Stimulated activated naive CD4-positive, alpha-beta T cell treated with Interleukin-2 at 50 U/mL for 16 hours (primary cell): ENCODE measurements around the gene GPX5.
"Not testable (repeated sequence)": the region's sequence is repeated elsewhere in the genome, so short reads cannot be mapped to it uniquely, and the experiment has no call there.

Experiments used
- DNase-seq: peaks from one replicate; lab custom pipeline; 2025; lab: John Stamatoyannopoulos, UW

GPX5 gene, protein sequence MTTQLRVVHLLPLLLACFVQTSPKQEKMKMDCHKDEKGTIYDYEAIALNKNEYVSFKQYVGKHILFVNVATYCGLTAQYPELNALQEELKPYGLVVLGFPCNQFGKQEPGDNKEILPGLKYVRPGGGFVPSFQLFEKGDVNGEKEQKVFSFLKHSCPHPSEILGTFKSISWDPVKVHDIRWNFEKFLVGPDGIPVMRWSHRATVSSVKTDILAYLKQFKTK

DNA sequence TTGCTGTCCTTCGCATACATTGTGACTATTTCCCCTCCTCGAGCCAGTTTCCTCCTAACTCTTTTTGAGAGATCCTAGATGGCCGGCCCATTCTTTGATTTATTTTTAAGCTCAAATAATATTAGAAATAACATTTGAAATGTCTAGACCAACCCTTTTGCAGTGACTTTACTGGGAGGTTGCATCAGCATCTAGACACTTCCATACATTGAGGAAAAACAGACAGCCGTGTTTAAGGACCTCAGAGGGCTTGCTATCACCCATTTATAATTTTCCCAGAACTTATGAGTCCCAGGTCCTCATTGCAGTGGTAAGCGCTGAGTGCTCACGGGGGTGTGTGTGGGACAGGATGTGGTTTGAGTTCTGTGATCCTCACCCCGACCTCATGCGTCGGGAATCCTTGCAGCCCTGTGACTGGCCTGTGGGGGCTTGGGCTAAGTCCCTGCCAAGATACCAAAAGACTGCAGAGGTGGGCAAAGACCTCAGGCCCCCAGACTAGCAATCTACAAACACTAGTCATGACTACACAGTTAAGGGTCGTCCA, at the start of gene GPX5:
TSS of gene GPX5 (plus strand) at position 386 of the 544 bp plus-strand sequence. CDS start at position 519, 133 bp downstream.
- DNase-seq = no peak

DNA sequence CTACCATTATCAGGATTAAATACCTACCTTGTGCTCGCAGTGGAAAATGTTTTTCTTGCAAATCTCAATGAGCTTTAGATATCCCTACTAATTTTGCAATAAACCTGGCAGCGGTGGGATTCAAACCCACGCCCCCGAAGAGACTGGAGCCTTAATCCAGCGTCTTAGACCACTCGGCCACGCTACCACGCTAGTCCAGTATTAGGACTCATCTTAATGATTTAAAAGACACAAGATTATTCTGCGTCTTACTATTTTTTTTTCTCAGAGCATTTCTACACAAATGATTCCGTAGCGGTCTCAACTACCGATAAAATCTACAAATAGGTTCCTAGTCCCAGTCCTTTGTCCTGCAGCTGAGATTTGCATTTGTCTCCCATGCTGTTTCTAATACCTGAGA, 47.2 kb upstream of the GPX5 start:
- DNase-seq = no peak

DNA sequence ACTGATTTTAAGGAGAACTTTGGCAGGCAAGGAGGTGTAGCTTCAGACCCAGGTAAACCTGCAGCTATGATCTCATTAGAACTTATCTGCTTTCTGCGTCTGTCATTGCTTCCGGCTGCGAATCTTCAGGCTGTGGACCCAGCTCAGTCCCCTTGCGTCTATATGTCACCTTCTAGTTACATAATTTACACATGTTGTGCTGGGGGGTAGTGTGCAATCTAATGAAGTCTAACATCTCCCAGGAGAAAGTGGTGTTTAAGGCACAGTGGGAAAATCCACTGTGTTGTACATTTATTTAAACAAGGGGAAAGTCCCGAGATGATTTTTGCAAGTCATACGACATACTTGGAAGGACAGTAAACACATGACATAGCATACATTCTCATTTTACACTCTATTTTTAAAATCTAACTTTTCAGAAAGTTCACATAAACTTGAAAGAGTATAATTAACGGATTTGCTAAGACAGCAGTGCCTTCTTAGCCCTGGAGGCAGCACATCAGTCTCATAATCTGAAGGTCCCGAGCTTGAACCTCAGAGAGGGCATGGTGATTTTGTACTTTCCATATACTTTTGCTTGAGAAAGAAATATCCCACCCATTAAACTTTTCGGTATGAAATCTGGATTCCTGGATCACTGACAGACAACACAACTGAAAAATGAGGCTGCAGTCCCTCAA, 45.3 kb upstream of the GPX5 start:
- DNase-seq = no peak

GRCh38 chr6:28485482-28485881, 40.2 kb upstream of the GPX5 start:
- no peak for DNase-seq

DNA sequence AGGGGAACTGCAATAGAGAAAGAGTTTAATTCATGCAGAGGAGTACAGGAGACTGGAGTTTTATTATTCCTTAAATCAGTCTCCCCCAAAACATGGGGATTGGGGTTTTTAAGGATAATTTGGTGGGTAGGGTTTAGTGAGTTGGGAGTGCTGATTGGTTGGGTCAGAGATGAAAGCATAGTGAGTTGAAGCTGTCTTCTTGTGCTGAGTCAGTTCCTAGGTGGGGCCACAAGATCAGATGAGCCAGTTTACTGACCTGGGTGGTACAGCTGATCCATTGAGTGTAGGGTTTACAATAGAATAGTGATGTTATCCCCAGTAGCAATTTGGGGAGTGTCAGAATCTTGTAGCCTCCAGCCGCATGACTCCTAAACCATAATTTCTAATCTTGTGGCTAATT, 39.1 kb upstream of the GPX5 start:
- DNase-seq = no peak

- no peak for DNase-seq
Observed at GRCh38 chr6:28486988-28487742, 38.5 kb upstream of the GPX5 start.

DNA sequence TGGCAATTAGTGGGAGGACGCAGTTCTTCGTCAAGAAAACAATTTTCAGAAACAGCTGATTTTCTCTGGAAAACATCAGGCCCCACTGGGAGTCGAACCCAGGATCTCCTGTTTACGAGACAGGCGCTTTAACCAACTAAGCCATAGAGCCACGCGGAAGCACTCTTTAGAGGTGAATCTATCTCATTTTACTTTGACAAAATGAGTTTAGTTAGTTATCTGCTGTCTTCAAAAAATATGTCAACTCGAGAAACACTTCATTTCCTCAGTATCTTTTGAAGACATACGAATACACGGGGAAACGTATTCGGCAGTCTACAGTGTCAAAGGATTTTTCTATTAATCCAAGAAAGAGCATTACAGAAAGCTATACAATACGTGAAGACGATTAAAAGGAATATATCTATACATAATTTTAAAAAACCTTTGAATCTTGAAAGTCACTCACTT, 36.7 kb upstream of the GPX5 start:
- no peak for DNase-seq

DNA sequence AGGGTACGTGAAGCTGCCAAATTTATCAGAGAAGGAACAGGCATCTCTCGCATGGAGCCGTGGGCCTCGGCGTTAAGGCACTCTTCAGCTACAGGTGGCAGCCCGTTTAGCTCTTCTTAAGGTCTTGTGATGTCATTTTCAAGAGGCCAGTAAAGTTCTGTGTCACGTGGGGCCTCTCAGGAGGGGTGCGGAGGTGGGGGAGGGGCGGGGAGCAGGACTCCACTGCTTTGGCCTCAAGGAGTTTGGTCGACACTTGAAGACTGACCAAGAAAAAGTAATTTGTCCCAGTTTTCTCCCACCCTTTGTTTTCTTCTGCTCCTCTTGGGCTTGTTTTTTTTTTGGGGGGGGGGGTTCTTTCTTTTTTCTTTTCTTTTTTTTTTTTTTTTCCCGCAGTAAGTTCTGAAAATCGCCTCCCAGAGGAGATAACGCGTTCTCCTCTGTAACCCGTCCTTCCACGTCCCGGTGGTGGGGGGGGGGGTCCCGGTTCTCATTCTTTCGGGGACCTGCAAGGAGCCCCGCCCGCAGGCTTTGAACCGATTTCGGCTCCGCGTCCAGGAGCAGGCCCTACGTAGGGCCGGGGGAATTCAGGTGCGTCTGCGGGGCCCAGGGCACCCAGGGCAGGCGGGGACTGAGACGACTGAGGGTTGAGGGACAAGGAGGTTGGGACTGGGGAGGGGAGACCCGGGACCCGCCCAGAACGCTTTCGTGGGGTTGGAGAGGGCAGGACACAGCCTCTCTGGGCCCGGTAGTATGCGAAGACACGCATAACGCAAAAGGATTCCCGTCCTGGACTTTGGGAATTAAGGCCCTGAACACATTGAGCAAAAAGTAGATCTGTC, 36.1 kb upstream of the GPX5 start:
- DNase-seq = no peak

GRCh38 chr6:28490205-28490890, 35.3 kb upstream of the GPX5 start:
- DNase-seq = no peak

- DNase-seq = no peak
Observed at GRCh38 chr6:28491984-28492317, 33.7 kb upstream of the GPX5 start.

DNA sequence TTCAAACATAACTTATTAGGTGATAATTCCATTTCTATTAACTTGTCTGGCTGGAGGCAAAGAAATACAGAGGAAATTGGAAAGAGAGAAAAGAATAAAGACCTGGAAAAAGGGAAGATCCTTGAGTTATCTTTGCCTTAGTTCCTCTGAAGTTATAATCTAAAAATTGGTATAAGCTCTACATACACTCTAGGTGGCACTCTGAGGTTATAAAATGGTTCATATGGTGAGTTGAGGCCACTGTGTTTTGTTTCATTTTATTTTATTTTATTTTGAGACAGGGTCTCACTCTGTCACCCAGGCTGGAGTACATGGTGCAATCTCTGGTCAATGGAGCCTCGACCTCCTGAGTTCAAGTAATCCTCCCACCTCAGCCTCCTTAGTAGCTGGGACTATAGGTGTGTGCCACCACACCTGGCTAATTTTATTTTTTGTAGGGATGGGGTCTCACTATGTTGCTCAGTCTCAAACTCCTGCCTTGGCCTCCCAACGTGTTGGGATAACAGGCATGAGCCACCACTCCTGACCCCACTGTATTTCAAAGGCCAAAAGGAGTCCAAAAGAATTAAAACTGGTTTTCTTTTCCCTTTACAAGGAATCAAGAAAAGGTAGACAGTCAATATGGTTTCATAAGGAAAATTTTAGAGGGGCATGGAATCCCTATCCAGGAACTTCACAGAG, 29.4 kb upstream of the GPX5 start:
- no peak for DNase-seq

- DNase-seq = no peak
Observed at GRCh38 chr6:28497306-28497705, 28.4 kb upstream of the GPX5 start.

GRCh38 chr6:28497893-28498292, 27.8 kb upstream of the GPX5 start:
- no peak for DNase-seq

DNA sequence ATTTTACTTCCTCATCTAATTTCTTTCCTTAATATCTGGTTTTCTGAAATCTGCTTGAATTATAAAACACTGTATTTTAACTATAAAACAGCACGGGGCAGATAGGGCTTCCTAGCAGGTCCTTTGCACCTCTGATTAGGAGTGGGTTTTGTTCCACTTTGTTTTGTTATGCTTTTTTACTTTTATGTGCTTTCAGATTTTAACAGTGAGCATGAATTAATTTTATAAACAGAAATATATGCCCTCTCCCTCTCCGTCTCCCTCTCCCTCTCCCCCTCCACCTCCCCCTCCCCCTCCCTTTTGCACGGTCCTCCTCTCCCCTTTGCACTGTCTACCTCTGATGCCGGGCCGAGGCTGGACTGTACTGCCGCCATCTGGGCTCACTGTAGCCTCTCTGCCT, 24.4 kb upstream of the GPX5 start:
- DNase-seq = no peak

- DNase-seq = not testable (repeated sequence)
Observed at GRCh38 chr6:28502136-28502535, 23.5 kb upstream of the GPX5 start.

GRCh38 chr6:28502709-28503305, 22.9 kb upstream of the GPX5 start:
- not testable (repeated sequence) for DNase-seq

DNA sequence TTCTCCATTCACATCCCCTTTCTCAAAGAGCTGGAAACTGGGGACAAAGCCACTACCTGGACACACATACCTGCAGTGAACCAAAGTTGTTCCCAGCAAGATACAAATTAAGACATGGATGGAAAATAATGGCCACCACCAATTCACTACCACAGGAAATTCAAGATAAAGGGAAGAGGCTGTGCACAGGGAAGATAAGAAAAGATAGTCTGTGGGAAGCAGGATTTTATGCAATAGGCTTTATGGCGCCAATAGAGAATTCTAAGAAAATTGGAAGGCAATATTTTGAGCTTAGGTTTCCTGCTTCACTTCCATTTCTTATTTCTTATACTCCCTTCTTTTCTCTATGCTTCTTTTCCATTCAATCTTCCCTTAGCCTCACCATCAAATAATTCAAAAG, 19.9 kb upstream of the GPX5 start:
- no peak for DNase-seq

GRCh38 chr6:28506807-28507475, 18.7 kb upstream of the GPX5 start:
- no peak for DNase-seq

- DNase-seq = no peak
Observed at GRCh38 chr6:28511628-28512300, 13.9 kb upstream of the GPX5 start.
